Iris pigment epithelial cell (primary cell): ENCODE results near the gene NECTIN1.

ENCODE experiments used
- DNase-seq: peaks from one replicate; pipeline ENCODE4 v3.0.0-alpha.2; 2011; ENCODE audit warnings: low read depth

NECTIN1 gene

DNA sequence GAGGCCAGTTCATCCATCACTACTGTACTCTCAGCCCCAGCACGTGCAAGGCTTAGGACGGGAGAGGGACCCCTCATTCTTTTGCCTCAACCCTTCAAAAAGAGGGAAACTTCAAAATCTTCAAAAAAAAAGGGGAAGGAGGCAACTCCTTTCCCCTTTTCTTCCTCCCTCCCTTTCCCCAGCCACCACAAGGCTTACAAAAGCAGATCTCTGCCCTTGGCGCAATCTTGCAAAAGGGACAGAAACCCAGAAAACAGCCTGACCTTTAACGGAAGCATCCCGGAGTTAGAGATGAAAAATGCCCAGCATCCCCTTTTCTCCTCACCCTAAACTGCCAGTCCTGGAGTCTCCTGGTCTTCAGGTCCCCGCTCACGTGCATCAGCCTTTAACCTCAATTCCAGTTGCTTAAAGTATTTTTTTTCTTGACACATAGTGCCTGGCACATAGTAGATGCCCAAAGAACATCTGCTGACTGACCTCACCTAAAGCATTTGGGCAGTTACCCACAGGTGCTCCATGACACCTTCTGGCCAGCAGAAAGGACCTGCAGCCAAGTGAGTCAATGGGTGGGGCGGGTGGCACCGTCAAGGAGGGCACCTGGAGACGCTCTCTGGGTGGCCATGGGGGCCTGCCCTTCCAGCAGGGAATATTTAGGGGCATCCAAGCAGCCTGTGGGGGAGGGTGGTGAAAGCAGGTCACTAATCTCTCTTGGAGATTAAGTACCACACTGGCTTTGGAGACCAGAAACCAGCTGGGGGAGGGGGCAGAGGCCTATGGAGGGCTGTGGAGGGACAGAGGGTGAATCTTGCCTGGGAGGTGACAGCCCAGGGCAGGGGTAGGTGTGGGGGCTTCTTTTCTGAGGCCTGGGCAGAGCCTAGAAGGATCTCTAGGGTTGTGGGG lies 16.3 kb downstream of the NECTIN1 start:
- no peak for DNase-seq

DNA sequence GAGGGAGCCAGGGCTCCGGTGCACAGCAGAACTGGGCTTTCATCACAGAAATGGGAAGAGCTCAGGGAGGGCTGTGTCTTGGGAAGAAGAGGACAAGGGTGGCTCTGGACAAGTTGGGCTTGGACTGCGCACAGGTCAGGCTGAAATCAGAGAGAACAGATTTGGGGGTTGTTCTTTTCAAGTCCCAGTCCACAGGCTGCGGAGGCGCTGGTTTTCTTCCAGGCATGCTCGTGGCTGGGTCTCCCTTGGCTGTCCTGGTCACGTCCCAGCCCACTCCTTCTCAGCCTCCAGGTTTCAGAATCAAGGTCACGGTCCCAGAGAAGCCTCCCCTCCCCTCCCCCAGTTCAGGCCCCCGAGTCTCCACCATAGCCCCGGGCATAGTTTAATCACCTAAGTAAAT lies 17.0 kb downstream of the NECTIN1 start:
- no peak for DNase-seq

DNA sequence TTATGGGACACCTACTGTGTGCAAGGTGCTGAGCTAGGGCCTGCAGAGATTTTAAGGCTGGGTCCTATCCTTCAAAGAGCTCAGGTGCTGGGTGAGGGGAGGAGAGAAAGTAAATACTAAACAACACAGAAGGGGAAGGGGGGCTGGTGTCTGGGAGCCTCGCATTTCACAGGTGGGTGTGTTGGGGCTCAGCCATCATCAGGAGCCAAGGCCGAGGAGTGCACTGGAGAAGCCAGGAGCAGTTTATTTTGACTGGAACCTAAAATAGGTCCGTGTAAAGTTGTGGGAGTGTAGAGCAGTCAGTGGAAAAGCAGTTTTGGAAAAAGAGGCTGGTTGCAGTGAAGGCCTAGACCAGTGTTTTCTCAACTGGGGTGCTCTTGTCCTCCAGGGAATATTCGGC lies 17.5 kb downstream of the NECTIN1 start:
- DNase-seq = no peak

DNA sequence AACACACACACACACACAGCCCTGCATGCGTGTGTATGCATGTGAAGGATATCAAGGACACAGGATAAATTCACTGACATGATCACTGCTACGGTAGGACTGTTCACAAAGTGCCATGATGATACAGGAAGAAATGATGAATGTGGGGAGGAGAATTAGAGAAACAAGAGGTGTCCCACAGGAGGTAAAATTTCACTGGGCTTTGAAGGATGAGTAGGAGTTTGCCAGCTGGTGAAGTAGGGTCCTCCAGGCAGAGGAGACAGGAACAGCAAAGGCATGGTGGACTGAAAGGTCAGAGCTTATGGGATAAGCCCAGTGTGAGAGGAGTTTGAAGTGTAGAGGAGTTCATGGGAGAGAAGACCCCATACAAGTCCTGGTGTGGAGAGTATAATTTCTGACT lies 18.6 kb downstream of the NECTIN1 start:
- DNase-seq = no peak

DNA sequence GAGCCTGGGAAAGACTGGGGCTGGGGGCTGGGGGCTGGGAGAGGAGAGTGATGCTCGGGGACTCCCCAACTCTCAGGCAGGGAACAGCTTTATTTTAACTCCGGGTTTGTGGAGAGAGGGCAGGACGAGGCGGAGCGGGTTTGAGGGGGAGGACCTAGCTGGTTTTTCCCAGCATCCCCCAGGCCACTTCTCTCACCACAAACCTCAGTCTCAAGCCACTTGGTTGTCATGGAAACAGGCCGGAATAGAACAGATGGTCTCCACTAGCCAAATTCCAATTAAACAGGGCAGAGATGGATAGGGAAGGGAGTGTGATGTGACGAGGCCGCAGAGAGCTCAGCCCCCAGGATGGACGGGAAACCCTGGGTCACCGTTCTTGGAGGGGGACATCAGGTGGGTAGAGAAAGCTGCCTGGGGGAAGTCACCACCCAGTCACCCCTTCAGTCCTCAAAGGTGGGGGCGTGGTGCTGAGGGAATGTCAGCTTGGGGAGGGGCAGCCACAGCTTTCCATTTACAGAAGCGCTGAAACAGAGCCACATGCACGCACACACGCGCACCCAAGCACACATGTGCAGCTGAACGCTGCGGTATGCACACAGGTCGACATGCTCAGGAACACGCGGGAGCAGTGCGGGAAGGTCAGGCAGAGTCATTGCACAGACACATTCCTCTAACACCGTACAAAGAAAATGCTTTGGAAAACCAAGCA lies 19.2 kb downstream of the NECTIN1 start:
- DNase-seq = peak; percentile 70

DNA sequence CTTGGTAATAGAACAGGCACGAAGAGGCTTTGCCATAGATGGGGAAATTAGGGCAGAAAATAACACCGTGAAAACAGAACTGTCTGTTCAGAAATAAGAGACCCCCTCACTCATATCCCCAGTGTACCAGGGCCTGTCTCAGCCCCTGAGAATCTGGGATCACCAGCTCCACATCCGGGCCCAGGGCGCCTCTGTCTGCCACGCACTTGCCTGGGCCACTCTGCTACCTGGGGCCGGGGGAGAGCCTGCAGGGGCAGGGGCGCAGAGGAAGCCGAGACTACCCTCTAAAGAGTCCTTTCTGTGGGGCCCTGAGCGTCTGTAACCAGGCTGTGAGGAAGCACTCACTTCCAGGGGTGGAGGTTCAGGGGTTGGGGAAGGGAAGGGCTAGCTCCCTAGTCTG lies 19.8 kb downstream of the NECTIN1 start:
- DNase-seq = no peak

DNA sequence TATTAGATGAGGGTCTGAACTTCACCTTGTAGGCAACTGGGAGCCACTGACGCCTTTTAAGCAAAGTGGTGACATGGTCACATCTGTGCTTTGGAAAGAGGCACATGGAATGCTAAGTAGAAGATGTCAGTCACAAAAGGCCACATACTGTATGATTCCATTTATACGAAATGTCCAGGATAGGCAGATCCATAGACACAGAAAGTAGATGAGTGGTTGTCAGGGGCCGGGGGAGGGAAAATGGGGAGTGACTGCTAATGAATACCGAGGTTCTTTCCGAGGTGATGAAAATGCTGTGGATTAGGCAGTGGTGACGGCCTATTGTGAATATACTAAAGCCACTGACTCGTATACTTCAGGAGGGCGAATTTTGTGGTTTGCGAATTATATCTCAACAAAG lies 20.6 kb downstream of the NECTIN1 start:
- DNase-seq = no peak

DNA sequence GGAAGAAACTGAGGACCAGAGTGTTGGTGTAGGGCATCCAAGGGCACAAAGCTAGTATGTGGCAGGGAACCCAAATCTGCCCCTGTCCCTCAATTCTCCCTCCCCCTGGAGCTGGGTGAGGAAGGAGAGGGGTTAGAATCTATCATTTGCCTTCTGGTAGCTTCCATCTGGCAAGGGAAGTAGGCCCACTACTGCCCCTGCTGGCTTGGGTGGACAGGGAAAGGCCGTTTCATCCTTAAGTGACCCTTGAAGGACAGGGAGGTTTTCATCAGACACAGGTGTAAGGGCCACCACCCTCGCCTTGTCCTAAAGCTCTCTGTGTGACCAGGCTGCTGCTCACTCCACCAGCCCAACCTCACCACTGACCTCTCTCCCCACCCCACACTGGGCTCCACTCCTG lies 22.1 kb downstream of the NECTIN1 start:
- DNase-seq = no peak

DNA sequence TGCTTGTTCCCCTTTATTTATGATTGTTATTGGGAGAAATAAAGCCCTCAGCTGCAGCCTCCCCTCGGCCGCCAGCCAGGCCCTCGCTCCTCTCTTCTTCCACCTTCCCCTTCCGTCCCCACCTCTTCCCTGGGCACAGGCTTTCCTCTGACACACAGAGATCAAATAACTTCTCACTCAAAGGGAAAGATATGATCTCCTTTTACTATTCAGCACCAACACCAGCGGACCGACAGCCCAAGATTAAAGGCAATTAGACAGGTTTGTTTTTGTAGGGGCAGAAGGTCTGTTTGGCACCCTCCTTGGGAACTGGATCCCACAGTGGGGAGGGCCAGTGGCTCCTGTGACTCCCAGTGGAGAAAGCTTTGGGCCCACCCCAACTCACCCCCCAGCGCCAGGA lies 23.0 kb downstream of the NECTIN1 start:
- no peak for DNase-seq

DNA sequence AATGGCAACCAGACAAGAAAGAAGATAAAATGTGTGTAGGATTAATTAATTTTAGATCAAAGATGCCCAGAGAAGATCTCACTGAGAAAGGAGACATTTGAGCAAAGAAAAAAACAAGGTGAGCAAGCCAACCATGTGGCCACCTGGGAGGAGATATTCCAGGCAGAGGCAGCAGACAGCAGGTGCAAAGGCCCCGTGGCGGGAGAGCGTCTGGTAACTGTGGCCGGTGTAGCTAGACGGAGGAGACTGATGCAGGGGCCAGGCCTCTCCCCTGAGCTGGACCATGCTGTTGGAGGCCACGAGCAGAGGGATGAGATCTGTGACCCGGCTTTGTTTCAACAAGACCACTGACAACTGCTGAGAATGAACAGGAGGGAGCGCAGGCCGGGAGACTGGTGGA lies 23.6 kb downstream of the NECTIN1 start:
- no peak for DNase-seq

DNA sequence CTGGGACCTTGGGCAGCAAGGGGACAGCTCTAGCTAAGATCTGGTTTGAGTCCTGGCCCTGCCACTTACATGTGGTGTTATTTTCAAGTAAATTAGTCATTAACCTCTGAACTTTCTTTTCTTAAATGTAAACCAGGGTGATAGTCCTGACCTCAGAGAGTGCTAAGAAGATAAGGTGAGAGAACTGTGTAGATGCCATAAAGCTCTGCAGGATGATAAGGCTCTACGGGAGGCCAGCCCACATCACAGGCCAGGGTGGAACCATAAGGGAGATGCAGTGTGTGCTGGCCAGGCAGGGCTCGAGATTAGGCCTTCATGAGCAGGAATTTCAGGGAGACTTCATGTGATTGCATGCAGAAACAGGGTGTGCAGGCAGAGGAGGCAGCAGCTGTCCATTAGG lies 24.2 kb downstream of the NECTIN1 start:
- no peak for DNase-seq

DNA sequence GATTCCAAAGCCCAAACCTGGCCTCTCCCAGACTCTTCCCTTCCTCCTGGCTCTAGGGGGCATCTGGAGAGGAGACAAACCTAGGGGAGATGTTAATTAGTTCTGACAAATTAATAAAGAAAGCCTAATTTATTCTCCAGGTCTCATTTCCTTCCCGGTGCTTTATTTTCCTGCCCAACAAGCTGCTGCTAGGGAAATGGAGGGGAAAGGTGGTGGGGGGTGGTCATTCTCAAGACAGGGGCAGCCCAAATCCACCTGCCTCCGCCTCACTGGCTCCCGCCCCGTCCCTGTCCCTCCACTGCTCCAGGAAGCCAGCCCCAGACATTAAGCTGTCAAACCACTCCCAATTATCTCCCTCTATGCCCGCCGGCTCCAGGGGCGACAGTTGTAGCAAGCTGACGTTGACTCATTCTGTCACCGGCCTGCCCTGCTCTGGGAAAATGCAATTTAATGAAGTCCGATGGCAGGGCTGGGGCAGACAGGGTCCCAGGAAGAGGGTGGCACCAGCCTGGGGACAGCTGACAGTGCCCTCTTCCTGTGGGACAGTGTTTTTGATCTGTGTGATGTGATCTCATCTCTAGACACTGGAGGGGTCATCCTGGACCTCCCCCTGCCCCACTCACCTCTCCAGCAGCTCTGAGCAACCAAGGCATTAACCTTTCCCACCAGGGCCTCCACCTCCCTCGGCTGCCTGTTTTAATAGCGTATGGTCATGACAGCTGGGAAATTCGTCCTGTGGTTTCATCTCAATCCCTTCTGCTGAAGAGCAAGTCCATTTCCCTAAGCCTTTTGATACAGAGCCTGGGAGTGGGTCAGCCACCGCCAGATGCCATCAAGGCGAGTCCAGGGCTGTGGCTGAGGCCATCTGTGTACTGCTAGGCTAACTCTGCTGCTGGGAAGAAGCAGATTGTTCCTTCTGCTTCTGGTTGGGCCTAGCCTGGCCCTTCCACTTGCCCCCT lies 27.1 kb downstream of the NECTIN1 start:
- peak; percentile 45 for DNase-seq

DNA sequence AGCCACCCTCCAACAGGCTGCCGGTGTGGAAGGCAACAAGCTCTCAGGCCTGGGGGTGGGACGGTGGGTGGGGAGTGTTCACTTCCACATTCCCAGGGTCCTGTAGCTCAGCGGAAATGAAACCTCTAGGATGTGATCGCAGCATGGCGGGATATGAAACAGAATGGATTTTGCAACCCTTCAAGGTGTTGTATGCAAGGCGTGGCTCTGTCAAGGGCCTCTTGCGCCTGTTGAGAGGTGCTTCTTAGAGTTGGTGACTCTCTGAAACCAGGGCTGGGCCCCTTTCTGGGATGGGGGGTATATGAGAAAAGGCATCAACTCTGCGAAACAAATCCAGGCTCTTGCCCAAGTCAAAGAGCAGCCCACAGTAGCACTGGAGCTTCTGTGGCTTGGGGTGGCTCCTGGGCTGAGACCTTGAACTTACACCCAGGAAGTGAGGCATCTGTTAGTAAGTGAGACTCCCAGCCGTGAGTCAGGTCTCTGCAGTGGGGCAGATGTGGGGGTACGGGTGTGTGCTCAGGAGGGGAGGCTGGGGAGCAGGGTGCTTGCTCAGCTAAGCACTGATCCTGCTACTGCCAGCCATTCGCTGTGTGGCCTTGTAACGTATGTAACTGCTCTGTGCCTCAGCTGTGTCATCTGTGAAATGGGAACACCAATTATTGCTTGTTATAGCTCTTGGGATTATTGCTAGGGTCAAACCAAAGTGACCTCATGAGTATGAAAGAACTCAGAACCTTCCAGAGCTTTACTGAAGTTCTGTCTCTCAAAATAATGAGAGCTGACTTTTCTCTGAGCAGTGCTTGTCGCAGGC lies 28.3 kb downstream of the NECTIN1 start:
- DNase-seq = peak; percentile 26

DNA sequence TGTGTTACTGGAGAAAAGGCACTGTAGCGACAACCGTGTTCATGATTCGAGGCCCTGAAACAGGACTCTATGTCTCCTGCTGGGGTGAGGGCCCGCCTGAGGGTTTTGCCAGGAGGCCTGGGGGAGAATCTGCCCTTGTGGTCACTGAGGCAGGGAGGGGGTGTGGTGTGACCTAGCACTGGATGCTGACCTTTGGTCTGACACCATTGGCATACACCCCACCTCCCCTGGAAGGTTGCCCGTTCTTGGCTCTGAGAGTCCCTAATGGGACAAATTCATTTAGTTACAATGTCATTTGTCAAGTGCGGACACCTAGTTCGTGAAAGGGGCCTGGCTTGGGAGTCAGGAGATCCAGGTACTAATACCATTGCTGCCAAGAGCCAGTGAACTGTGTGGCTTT lies 29.0 kb downstream of the NECTIN1 start:
- no peak for DNase-seq

DNA sequence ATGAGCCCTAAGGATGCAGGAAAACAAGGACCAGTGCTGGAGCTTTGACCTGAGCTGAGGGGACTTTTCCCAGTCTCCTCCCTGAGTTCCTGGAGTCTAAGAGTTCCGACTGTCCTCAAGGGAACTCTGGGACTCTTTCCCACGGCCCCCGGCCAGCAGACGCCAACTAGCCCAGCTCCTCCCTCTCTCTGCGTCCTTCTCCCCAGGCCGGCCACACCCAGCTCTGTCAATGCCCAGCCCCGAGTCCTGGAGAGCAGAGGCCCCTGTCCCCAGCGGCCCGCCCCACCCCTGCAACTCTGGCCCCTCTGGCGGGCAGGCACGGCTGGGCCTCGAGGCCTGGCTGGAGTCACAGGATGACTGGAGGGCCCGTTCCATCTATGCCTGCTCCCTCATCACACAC lies 29.8 kb downstream of the NECTIN1 start:
- DNase-seq = no peak

DNA sequence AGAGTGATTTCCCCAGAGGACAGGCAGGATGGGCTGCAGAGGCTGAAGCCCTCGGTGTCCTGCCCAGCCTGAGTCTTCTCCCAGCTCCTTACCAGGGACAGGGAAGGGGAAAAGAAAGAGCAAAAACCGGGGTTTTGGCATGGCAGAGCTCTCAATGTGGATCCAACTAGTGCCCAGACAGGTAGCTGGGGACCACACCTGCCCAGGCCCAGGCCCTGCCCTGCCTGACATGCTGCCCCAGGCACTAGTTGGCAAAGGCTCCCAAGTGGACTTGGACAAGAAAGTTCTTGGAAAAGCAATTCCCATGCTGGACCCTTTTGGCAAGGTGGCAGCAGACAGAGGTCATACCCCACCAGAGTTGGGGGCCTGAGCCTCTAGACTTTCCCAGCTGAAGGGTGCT lies 31.1 kb downstream of the NECTIN1 start:
- DNase-seq = no peak

DNA sequence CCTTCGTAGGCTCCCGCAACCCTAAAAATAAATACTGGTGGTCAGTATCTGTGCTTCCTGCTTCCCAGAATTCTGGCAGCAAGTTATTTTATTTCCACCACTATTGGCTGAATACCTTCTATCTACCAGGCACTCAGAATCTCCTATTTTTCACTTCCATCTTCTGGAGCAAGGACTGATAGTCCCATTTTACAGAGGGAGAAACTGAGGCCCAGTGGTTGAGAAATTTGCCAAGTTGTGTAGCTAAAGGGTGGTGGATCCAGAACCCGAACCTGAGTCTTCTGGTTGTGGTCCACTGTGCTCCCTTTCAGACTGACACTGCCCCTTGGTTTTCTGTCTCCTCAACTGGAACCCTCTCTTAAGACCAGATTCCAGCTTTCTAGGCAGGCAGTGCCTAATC lies 31.6 kb downstream of the NECTIN1 start:
- DNase-seq = no peak

DNA sequence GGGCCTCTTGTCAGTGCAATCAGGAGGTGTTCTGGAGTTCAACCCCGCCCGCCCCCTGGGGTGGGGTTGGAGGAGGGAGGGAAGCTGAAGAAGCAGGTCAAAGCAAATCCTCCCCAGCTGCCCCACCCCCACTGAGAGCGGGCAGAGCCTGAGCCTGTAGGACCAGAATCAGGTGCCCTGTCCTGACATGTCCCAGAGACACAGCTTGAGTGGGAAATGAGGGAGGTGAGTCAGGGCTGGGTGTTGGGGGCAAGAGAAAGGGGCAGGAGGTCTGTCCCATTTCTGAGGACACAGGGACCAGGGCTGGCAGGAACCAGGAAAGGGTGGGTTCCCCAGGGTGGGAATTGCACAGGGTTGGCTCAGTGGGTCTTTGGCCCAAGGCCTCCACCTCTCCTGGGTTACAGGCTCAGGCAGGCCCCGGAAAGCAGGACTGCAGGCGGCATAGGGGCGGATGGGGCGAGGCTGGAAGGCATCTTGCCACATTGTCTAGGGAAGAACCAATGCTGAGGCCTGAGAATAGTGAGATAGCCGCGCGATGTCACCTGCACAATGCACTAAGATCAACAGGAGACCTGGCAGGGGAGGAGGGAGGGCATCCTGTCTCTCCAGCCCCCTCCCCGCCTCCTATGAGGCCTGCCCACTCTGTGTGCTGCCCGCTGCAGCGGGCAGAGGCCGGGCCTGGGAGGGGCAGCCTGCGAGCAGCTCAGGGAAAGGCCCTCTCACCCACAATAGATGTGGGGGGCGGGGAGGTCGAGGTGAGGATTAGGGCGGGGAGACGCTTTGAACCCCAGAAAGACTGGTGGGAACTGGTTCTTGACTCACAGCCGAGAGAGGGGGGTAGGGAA lies 32.4 kb downstream of the NECTIN1 start:
- DNase-seq = no peak

DNA sequence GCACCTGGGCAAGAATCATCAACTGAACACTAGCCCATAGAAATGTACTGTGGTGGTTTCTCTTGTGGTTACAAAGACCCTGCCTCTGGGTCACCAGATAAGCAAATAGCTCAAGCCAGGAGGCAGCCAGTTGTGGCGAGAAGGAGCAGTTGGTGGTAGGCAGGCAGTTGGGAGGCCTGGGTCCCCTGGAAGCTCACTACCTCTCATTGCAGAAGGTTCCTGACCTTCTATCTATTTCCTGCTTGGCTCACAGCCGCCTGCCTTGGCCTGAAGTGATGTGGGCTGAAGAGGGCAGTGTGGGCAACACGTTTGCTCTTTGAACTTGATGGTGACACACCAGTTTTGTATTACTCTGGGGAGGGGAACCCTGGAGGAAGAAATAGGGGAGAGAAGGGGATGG lies 34.7 kb downstream of the NECTIN1 start:
- DNase-seq = peak; percentile 10

DNA sequence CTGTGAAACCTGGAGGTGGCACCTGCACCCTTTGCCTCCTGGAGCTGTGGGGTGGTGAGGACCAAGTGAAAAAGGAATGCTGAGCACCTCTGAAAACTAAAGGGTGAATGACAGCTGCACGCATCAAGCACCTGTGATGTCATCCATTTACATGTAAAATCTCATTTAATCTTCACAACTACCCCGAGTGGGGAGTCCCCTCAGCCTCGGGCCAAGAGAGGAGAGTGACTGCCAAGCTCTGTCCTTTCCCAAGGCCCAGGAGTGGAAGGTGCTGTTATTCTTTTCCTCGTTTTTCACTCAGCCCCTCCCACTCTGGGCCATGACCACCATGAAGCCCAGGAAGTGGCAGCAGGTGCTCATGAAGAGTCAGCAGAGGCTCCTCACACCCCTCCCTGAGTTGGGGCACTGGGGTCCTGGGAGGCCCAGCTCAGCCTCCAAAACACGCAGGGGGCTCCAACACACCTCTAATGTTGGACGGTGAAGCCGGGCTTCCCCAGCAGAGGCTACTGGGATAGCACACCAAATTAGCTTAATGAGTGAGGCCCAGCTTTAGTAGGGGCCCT lies 35.7 kb downstream of the NECTIN1 start:
- no peak for DNase-seq

DNA sequence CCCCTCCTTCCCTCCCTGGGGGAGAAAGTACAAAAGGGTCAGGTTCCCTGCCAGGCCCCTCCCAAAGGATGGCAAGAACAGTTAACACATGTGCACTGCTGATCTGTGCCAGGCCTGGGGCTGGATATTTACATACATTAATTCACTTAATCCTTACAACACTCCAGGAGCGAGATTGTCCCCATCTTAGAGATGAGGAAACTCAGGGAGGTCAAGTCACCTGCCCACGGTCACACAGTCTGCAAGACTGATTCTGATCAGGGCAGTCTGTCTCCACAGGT lies 36.5 kb downstream of the NECTIN1 start:
- no peak for DNase-seq
